WTC11 (cell line): ENCODE measurements around the gene CD247. TPM values are rescaled to one million over a fixed set of nuclear protein-coding genes. Genes with fewer than 3 reads are reported as not detected.

Experiments used
- ATAC-seq: fragments of 200-7000 bp; cut with Tn5 transposase; 2 replicates; pipeline ENCODE4 v1.10.0; 2021; ENCODE audit warnings: mild to moderate bottlenecking, moderate library complexity
- CTCF ChIA-PET: fragments of 300-600 bp; sonication (Branson Sonifier 250); formaldehyde crosslinking; loops from one replicate; lab custom pipeline; 2021; ENCODE audit warnings: antibody characterized with exemption; lab: Charles Lee
- POLR2A ChIA-PET: fragments of 350-600 bp; sonication (Branson Sonifier 250); formaldehyde crosslinking; loops from one replicate; lab custom pipeline; 2021; ENCODE audit warnings: antibody characterized with exemption; lab: Charles Lee
- DNase-seq: peaks from one replicate; pipeline ENCODE4 v3.0.0; 2021; ENCODE audit warnings: low spot score
- H3K27ac Mint-ChIP-seq: 2 replicates; pipeline ENCODE4 v1.8.0; 2021; ENCODE audit warnings: mixed read lengths
- H3K27me3 Mint-ChIP-seq: 2 replicates; pipeline ENCODE4 v1.8.0; 2021; ENCODE audit warnings: low read depth, mild to moderate bottlenecking, moderate library complexity, mixed read lengths
- H3K36me3 Mint-ChIP-seq: 2 replicates; pipeline ENCODE4 v1.8.0; 2021; ENCODE audit warnings: mixed read lengths
- H3K4me1 Mint-ChIP-seq: 2 replicates; pipeline ENCODE4 v1.8.0; 2022; ENCODE audit warnings: mixed read lengths
- H3K4me3 Mint-ChIP-seq: 2 replicates; pipeline ENCODE4 v1.8.0; 2021; ENCODE audit warnings: mild to moderate bottlenecking, moderate library complexity, mixed read lengths
- H3K9me3 Mint-ChIP-seq: 2 replicates; pipeline ENCODE4 v1.8.0; 2021; ENCODE audit warnings: mixed read lengths
- MXD4 ChIP-seq: fragments of 250-450 bp; sonication (Bioruptor Pico); IDR thresholded peaks from 2 replicates; pipeline ENCODE4 v1.8.0; 2021; ENCODE audit warnings: mild to moderate bottlenecking, moderate library complexity, borderline replicate concordance
- MYBL2 ChIP-seq: sonication (generic); formaldehyde crosslinking; IDR thresholded peaks from 2 replicates; pipeline ENCODE4 v1.8.1; 2023; ENCODE audit warnings: mild to moderate bottlenecking, moderate library complexity, missing genetic modification reagents
- ZNF232 ChIP-seq: sonication (generic); formaldehyde crosslinking; IDR thresholded peaks from 2 replicates; pipeline ENCODE4 v1.8.0; 2022; ENCODE audit warnings: mild to moderate bottlenecking, missing genetic modification reagents
- ZNF317 ChIP-seq: sonication (generic); formaldehyde crosslinking; IDR thresholded peaks from 2 replicates; pipeline ENCODE4 v1.8.1; 2023; ENCODE audit warnings: low read depth, mild to moderate bottlenecking, moderate library complexity, missing genetic modification reagents, borderline replicate concordance
- total RNA-seq: library from RNA; stranded (reverse); gene quantifications from 3 replicates; pipeline ENCODE4 v1.2.3, GENCODE V29; 2021
- TF ChIP-seq, protein P1 (sequence below): fragments of 200-600 bp; IDR thresholded peaks from 2 replicates; pipeline ENCODE4 v1.8.0; 2022; ENCODE audit warnings: antibody characterized with exemption
- TF ChIP-seq, protein P2 (sequence below): fragments of 250-450 bp; sonication (Bioruptor Pico); IDR thresholded peaks from 2 replicates; pipeline ENCODE4 v1.9.0; 2021; ENCODE audit warnings: mild to moderate bottlenecking, borderline replicate concordance
- TF ChIP-seq, protein P3 (sequence below): sonication (generic); formaldehyde crosslinking; IDR thresholded peaks from 2 replicates; pipeline ENCODE4 v1.8.1; 2023; ENCODE audit warnings: mild to moderate bottlenecking, missing genetic modification reagents, moderate library complexity
- TF ChIP-seq, protein P4 (sequence below): sonication (generic); formaldehyde crosslinking; IDR thresholded peaks from 2 replicates; pipeline ENCODE4 v1.8.1; 2023; ENCODE audit warnings: mild to moderate bottlenecking, missing genetic modification reagents, borderline replicate concordance
- TF ChIP-seq, protein P5 (sequence below): fragments of 250-450 bp; sonication (Bioruptor Pico); IDR thresholded peaks from 2 replicates; pipeline ENCODE4 v1.9.0; 2021; ENCODE audit warnings: moderate library complexity, mild to moderate bottlenecking, inconsistent platforms, borderline replicate concordance
- TF ChIP-seq, protein P6 (sequence below): sonication (generic); formaldehyde crosslinking; IDR thresholded peaks from 2 replicates; pipeline ENCODE4 v1.8.0; 2022; ENCODE audit warnings: mild to moderate bottlenecking, missing genetic modification reagents
- TF ChIP-seq, protein P7 (sequence below): fragments of 250-450 bp; sonication (Bioruptor Pico); IDR thresholded peaks from 2 replicates; pipeline ENCODE4 v1.8.0; 2021; ENCODE audit warnings: mild to moderate bottlenecking
- TF ChIP-seq, protein P8 (sequence below): fragments of 250-450 bp; sonication (Bioruptor Pico); IDR thresholded peaks from 2 replicates; pipeline ENCODE4 v2.1.2; 2022; ENCODE audit warnings: mild to moderate bottlenecking, moderate library complexity

CD247 gene
- total RNA-seq, 1 experiment from 2014 or later: 1.8 TPM

DNA sequence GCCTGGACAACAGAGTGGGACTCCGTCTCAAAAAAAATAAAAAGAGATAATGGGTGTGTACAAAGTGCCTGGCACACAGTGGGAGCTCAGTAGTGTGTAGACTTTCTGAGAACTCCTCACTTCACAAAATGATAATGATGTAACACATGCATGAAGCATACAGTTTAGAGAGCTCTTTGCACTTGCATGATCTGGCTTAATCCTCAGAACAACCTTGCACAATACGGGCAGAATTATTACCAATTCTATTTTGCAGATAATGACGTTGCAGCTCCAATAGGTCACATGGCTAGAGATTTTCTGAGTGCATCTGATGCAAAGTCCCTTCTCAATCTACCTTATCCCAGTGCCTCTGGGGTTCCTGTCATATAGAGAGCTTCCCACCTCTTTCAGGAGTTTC is 71.4 kb downstream of the CD247 start:
- POLR2A ChIA-PET: no interaction called here
- no peak overlapping the region for H3K27ac Mint-ChIP-seq
- peaks cover 2% of the 10 kb centered on the region for H3K27me3 Mint-ChIP-seq

DNA sequence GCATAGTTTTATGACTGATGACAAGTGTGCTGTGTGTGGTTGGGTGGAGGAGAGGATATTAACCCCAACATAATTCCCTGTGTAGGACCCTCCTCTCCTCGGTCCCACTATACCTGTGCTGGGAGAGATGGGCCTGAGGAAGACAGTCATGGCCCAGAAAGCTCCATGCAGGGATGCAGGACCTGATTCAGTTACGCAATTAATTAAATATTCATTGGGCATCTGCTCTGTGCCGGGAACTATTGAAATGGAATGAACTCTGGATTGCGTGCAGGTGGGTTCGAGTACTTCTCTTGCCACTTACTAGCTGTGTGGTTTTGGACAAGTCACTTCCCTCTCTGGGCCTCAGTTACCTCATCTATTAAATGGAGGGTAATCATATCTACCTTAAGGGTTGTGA is 74.6 kb downstream of the CD247 start:
- ChIA-PET CTCF (interaction anchor here (0.8 to 1.0 kb wide), 2 partner anchors 90 to 382 kb away, joined by 3 to 4 read pairs; no protein-coding TSS in a partner anchor), POLR2A (no interaction called here)
- Mint-ChIP-seq H3K4me3 (no peak overlapping the region), H3K9me3 (no peaks in the 10 kb centered on the region), H3K27me3 (peaks cover 32% of the 10 kb centered on the region), H3K36me3 (no peaks in the 10 kb centered on the region), H3K4me1 (peaks cover 21% of the 10 kb centered on the region), H3K27ac (no peak overlapping the region)
- ATAC-seq: no peak
- DNase-seq: no peak
- TF ChIP-seq MYBL2 (CRISPR knock-in tag) (no peak), MXD4 (no peak)
- TF ChIP-seq, protein P1, sequence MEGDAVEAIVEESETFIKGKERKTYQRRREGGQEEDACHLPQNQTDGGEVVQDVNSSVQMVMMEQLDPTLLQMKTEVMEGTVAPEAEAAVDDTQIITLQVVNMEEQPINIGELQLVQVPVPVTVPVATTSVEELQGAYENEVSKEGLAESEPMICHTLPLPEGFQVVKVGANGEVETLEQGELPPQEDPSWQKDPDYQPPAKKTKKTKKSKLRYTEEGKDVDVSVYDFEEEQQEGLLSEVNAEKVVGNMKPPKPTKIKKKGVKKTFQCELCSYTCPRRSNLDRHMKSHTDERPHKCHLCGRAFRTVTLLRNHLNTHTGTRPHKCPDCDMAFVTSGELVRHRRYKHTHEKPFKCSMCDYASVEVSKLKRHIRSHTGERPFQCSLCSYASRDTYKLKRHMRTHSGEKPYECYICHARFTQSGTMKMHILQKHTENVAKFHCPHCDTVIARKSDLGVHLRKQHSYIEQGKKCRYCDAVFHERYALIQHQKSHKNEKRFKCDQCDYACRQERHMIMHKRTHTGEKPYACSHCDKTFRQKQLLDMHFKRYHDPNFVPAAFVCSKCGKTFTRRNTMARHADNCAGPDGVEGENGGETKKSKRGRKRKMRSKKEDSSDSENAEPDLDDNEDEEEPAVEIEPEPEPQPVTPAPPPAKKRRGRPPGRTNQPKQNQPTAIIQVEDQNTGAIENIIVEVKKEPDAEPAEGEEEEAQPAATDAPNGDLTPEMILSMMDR: no peak
- TF ChIP-seq, protein P2, sequence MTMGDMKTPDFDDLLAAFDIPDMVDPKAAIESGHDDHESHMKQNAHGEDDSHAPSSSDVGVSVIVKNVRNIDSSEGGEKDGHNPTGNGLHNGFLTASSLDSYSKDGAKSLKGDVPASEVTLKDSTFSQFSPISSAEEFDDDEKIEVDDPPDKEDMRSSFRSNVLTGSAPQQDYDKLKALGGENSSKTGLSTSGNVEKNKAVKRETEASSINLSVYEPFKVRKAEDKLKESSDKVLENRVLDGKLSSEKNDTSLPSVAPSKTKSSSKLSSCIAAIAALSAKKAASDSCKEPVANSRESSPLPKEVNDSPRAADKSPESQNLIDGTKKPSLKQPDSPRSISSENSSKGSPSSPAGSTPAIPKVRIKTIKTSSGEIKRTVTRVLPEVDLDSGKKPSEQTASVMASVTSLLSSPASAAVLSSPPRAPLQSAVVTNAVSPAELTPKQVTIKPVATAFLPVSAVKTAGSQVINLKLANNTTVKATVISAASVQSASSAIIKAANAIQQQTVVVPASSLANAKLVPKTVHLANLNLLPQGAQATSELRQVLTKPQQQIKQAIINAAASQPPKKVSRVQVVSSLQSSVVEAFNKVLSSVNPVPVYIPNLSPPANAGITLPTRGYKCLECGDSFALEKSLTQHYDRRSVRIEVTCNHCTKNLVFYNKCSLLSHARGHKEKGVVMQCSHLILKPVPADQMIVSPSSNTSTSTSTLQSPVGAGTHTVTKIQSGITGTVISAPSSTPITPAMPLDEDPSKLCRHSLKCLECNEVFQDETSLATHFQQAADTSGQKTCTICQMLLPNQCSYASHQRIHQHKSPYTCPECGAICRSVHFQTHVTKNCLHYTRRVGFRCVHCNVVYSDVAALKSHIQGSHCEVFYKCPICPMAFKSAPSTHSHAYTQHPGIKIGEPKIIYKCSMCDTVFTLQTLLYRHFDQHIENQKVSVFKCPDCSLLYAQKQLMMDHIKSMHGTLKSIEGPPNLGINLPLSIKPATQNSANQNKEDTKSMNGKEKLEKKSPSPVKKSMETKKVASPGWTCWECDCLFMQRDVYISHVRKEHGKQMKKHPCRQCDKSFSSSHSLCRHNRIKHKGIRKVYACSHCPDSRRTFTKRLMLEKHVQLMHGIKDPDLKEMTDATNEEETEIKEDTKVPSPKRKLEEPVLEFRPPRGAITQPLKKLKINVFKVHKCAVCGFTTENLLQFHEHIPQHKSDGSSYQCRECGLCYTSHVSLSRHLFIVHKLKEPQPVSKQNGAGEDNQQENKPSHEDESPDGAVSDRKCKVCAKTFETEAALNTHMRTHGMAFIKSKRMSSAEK: no peak
- TF ChIP-seq, protein P3, sequence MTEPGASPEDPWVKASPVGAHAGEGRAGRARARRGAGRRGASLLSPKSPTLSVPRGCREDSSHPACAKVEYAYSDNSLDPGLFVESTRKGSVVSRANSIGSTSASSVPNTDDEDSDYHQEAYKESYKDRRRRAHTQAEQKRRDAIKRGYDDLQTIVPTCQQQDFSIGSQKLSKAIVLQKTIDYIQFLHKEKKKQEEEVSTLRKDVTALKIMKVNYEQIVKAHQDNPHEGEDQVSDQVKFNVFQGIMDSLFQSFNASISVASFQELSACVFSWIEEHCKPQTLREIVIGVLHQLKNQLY (CRISPR knock-in tag): no peak
- TF ChIP-seq, protein P4, sequence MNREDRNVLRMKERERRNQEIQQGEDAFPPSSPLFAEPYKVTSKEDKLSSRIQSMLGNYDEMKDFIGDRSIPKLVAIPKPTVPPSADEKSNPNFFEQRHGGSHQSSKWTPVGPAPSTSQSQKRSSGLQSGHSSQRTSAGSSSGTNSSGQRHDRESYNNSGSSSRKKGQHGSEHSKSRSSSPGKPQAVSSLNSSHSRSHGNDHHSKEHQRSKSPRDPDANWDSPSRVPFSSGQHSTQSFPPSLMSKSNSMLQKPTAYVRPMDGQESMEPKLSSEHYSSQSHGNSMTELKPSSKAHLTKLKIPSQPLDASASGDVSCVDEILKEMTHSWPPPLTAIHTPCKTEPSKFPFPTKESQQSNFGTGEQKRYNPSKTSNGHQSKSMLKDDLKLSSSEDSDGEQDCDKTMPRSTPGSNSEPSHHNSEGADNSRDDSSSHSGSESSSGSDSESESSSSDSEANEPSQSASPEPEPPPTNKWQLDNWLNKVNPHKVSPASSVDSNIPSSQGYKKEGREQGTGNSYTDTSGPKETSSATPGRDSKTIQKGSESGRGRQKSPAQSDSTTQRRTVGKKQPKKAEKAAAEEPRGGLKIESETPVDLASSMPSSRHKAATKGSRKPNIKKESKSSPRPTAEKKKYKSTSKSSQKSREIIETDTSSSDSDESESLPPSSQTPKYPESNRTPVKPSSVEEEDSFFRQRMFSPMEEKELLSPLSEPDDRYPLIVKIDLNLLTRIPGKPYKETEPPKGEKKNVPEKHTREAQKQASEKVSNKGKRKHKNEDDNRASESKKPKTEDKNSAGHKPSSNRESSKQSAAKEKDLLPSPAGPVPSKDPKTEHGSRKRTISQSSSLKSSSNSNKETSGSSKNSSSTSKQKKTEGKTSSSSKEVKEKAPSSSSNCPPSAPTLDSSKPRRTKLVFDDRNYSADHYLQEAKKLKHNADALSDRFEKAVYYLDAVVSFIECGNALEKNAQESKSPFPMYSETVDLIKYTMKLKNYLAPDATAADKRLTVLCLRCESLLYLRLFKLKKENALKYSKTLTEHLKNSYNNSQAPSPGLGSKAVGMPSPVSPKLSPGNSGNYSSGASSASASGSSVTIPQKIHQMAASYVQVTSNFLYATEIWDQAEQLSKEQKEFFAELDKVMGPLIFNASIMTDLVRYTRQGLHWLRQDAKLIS (CRISPR knock-in tag): no peak

More for the DNA sequence above, 71.4 kb downstream of the CD247 start:
- Mint-ChIP-seq H3K9me3 (no peaks in the 10 kb centered on the region), H3K4me1 (peaks cover 11% of the 10 kb centered on the region), H3K4me3 (no peak overlapping the region), H3K36me3 (no peaks in the 10 kb centered on the region)
- CTCF ChIA-PET: interaction anchor here (0.6 to 3.3 kb wide), 9 partner anchors 8 to 390 kb away, joined by 3 to 14 read pairs (median 4); no protein-coding TSS in a partner anchor
- DNase-seq: no peak
- no peak for ATAC-seq
- TF ChIP-seq, protein P5, sequence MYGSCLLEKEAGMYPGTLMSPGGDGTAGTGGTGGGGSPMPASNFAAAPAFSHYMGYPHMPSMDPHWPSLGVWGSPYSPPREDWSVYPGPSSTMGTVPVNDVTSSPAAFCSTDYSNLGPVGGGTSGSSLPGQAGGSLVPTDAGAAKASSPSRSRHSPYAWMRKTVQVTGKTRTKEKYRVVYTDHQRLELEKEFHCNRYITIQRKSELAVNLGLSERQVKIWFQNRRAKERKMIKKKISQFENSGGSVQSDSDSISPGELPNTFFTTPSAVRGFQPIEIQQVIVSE: no peak
- no peak for TF ChIP-seq ZNF232 (CRISPR knock-in tag)
- TF ChIP-seq, protein P6, sequence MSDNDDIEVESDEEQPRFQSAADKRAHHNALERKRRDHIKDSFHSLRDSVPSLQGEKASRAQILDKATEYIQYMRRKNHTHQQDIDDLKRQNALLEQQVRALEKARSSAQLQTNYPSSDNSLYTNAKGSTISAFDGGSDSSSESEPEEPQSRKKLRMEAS (CRISPR knock-in tag): no peak
- TF ChIP-seq, protein P3 (CRISPR knock-in tag): no peak
- TF ChIP-seq, protein P7, sequence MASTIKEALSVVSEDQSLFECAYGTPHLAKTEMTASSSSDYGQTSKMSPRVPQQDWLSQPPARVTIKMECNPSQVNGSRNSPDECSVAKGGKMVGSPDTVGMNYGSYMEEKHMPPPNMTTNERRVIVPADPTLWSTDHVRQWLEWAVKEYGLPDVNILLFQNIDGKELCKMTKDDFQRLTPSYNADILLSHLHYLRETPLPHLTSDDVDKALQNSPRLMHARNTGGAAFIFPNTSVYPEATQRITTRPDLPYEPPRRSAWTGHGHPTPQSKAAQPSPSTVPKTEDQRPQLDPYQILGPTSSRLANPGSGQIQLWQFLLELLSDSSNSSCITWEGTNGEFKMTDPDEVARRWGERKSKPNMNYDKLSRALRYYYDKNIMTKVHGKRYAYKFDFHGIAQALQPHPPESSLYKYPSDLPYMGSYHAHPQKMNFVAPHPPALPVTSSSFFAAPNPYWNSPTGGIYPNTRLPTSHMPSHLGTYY: no peak
- no peak for TF ChIP-seq ZNF317 (CRISPR knock-in tag)
- TF ChIP-seq, protein P8, sequence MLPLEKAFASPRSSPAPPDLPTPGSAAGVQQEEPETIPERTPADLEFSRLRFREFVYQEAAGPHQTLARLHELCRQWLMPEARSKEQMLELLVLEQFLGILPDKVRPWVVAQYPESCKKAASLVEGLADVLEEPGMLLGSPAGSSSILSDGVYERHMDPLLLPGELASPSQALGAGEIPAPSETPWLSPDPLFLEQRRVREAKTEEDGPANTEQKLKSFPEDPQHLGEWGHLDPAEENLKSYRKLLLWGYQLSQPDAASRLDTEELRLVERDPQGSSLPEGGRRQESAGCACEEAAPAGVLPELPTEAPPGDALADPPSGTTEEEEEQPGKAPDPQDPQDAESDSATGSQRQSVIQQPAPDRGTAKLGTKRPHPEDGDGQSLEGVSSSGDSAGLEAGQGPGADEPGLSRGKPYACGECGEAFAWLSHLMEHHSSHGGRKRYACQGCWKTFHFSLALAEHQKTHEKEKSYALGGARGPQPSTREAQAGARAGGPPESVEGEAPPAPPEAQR: no peak
- TF ChIP-seq, protein P1: no peak
